ENCODE measurements around the gene OR6C65. TPM values are rescaled to one million over a fixed set of nuclear protein-coding genes. Genes with fewer than 3 reads are reported as not detected.

OR6C65 gene
- total RNA-seq, 1 donor from 2014 or later = not detected

- intact Hi-C loops (cut with DNase I) = no loop called here
Measured at GRCh38 chr12:55443776-55444175, 43.4 kb downstream of the OR6C65 start, which contains the start of gene OR6C2. Gene OR6C2 (plus strand): TSS chr12:55444076. CDS start chr12:55452214, 8,138 bp downstream.

GRCh38 chr12:55445357-55445756, 45.0 kb downstream of the OR6C65 start:
- no peak for DNase-seq (ENCODE audit: low spot score)
- intact Hi-C loops (cut with DNase I) = no loop called here

More at GRCh38 chr12:55443776-55444175, 43.4 kb downstream of the OR6C65 start, which contains the start of gene OR6C2:
- no peak for DNase-seq (ENCODE audit: low spot score)

- DNase-seq (ENCODE audit: low spot score) = no peak
- intact Hi-C loops (cut with DNase I) = no loop called here
Measured at GRCh38 chr12:55446326-55446725, 46.0 kb downstream of the OR6C65 start.

GRCh38 chr12:55448825-55449224, 48.5 kb downstream of the OR6C65 start:
- intact Hi-C loops (cut with DNase I) = no loop called here
- no peak for DNase-seq (ENCODE audit: low spot score)

Other genes starting within 250 kb of the OR6C65 start
- not detected for gene OR10A7, start 179.5 kb upstream of the OR6C65 start, total RNA-seq
- gene OR6C74, start 155.9 kb upstream of the OR6C65 start, total RNA-seq = not detected
- not detected for gene OR6C6, start 104.0 kb upstream of the OR6C65 start, total RNA-seq
- not detected for gene OR6C1, start 86.2 kb upstream of the OR6C65 start, total RNA-seq
- gene OR6C3, start 69.8 kb upstream of the OR6C65 start, total RNA-seq = not detected
- gene OR6C75, start 37.6 kb upstream of the OR6C65 start, total RNA-seq = not detected
- not detected for gene OR6C76, start 25.7 kb downstream of the OR6C65 start, total RNA-seq
- gene OR6C2, start 43.5 kb downstream of the OR6C65 start, total RNA-seq = not detected
- gene OR6C70, start 69.6 kb downstream of the OR6C65 start, total RNA-seq = not detected
- not detected for gene OR6C68, start 91.8 kb downstream of the OR6C65 start, total RNA-seq
- not detected for gene OR6C4, start 149.1 kb downstream of the OR6C65 start, total RNA-seq
- not detected for gene OR2AP1, start 171.9 kb downstream of the OR6C65 start, total RNA-seq
- gene OR10P1, start 236.4 kb downstream of the OR6C65 start, total RNA-seq = not detected

All from cardiac septum (tissue), 1 donor.